Activated CD8-positive, alpha-beta memory T cell treated with anti-CD3 and anti-CD28 coated beads, Interleukin-2, amount 10 ng/mL, durations not matched to agents 7 days and 5 days (primary cell): ENCODE data around the gene EIF5. TPM values are rescaled to one million over a fixed set of nuclear protein-coding genes. Genes with fewer than 3 reads are reported as not detected.

Experiments used
- ATAC-seq: fragments of 150-1000 bp; cut with Tn5 transposase; one replicate; pipeline ENCODE4 v1.10.0; 2021; ENCODE audit warnings: moderate library complexity
- CTCF ChIA-PET: fragments of 350-600 bp; sonication (Branson Sonifier 250); formaldehyde crosslinking; loops from one replicate; lab custom pipeline; 2021; ENCODE audit warnings: antibody characterized with exemption; lab: Charles Lee
- DNase-seq: peaks from one replicate; pipeline ENCODE4 v3.0.0-alpha.2; 2020
- H3K27ac Mint-ChIP-seq: one replicate; pipeline ENCODE4 v1.8.0; 2021; ENCODE audit warnings: mild to moderate bottlenecking, mixed read lengths
- H3K27me3 Mint-ChIP-seq: one replicate; pipeline ENCODE4 v1.8.0; 2021; ENCODE audit warnings: mixed read lengths
- H3K36me3 Mint-ChIP-seq: one replicate; pipeline ENCODE4 v1.8.0; 2021; ENCODE audit warnings: mild to moderate bottlenecking, mixed read lengths
- H3K4me1 Mint-ChIP-seq: one replicate; pipeline ENCODE4 v1.8.0; 2021; ENCODE audit warnings: mixed read lengths
- H3K4me3 Mint-ChIP-seq: one replicate; pipeline ENCODE4 v1.8.0; 2021; ENCODE audit warnings: mild to moderate bottlenecking, moderate library complexity, mixed read lengths
- H3K9me3 Mint-ChIP-seq: one replicate; pipeline ENCODE4 v1.8.0; 2022; ENCODE audit warnings: low read depth, mixed read lengths
- total RNA-seq, 2 experiments: library from RNA; stranded (reverse); gene quantifications; one replicate each; pipeline ENCODE4 v1.2.3, GENCODE V29; 2021

Gene EIF5
- total RNA-seq, 2 experiments from 2014 or later = 187 to 255 TPM

GRCh38 chr14:103374121-103374520 is 40.1 kb downstream of the EIF5 start:
- Mint-ChIP-seq H3K36me3 (no peaks in the 10 kb centered on the region), H3K4me1 (peaks cover 9% of the 10 kb centered on the region), H3K9me3 (no peaks in the 10 kb centered on the region), H3K27me3 (peaks cover 14% of the 10 kb centered on the region), H3K27ac (no peak overlapping the region), H3K4me3 (no peak overlapping the region)
- CTCF ChIA-PET = interaction anchor here (1.0 to 2.3 kb wide), 2 partner anchors 17 to 20 kb away, joined by 3 to 7 read pairs; no protein-coding TSS in a partner anchor
- ATAC-seq = no peak
- DNase-seq = no peak

GRCh38 chr14:103377522-103378037 is 43.5 kb downstream of the EIF5 start:
- Mint-ChIP-seq H3K27me3 (peaks cover 19% of the 10 kb centered on the region), H3K27ac (no peak overlapping the region), H3K4me3 (no peak overlapping the region), H3K4me1 (peaks cover 15% of the 10 kb centered on the region), H3K9me3 (no peaks in the 10 kb centered on the region), H3K36me3 (no peaks in the 10 kb centered on the region)
- DNase-seq = no peak
- ATAC-seq = no peak
- CTCF ChIA-PET = interaction anchor here (2.6 to 6.8 kb wide), 2 partner anchors 8 to 15 kb away, joined by 5 to 68 read pairs; no protein-coding TSS in a partner anchor

- no peaks in the 10 kb centered on the region for H3K9me3 Mint-ChIP-seq
- CTCF ChIA-PET = interaction anchor here (2.6 to 6.8 kb wide), 2 partner anchors 8 to 14 kb away, joined by 5 to 68 read pairs; no protein-coding TSS in a partner anchor
- H3K4me3 Mint-ChIP-seq = no peak overlapping the region
- peaks cover 17% of the 10 kb centered on the region for H3K4me1 Mint-ChIP-seq
- DNase-seq = no peak
- no peaks in the 10 kb centered on the region for H3K36me3 Mint-ChIP-seq
- peaks cover 19% of the 10 kb centered on the region for H3K27me3 Mint-ChIP-seq
- H3K27ac Mint-ChIP-seq = no peak overlapping the region
- no peak for ATAC-seq
Observed at GRCh38 chr14:103378038-103378854, 44.2 kb downstream of the EIF5 start.

GRCh38 chr14:103380719-103381377 is 46.8 kb downstream of the EIF5 start:
- no peaks in the 10 kb centered on the region for H3K9me3 Mint-ChIP-seq
- peaks cover 12% of the 10 kb centered on the region for H3K27me3 Mint-ChIP-seq
- H3K36me3 Mint-ChIP-seq = peaks cover under 1% of the 10 kb centered on the region
- ATAC-seq (no peak), DNase-seq (no peak)
- no peak overlapping the region for H3K4me3 Mint-ChIP-seq
- CTCF ChIA-PET = interaction anchor here (1.2 to 6.8 kb wide), 2 partner anchors 11 to 24 kb away, joined by 5 to 68 read pairs; no protein-coding TSS in a partner anchor
- H3K4me1 Mint-ChIP-seq = peaks cover 17% of the 10 kb centered on the region
- no peak overlapping the region for H3K27ac Mint-ChIP-seq

GRCh38 chr14:103382376-103382775 is 48.3 kb downstream of the EIF5 start:
- no peak overlapping the region for H3K4me3 Mint-ChIP-seq
- peaks cover 23% of the 10 kb centered on the region for H3K4me1 Mint-ChIP-seq
- CTCF ChIA-PET = interaction anchor here (6.8 kb wide), 1 partner anchor 10 kb away, joined by 68 read pairs; no protein-coding TSS in a partner anchor
- H3K36me3 Mint-ChIP-seq = peaks cover 5% of the 10 kb centered on the region
- DNase-seq = no peak
- H3K9me3 Mint-ChIP-seq = no peaks in the 10 kb centered on the region
- no peak for ATAC-seq
- no peak overlapping the region for H3K27ac Mint-ChIP-seq
- peaks cover 12% of the 10 kb centered on the region for H3K27me3 Mint-ChIP-seq

- Mint-ChIP-seq H3K27ac (peak overlapping the region; percentile 90), H3K4me1 (peaks cover 40% of the 10 kb centered on the region), H3K4me3 (peak overlapping the region; percentile 86), H3K27me3 (peaks cover 7% of the 10 kb centered on the region), H3K9me3 (no peaks in the 10 kb centered on the region), H3K36me3 (peaks cover 9% of the 10 kb centered on the region)
- CTCF ChIA-PET = interaction anchor here (1.5 to 1.6 kb wide), 3 partner anchors 8 to 27 kb away, joined by 3 to 4 read pairs (median 4); no protein-coding TSS in a partner anchor
- DNase-seq (no peak), ATAC-seq (no peak)
Observed at GRCh38 chr14:103384450-103385151, 50.6 kb downstream of the EIF5 start.

- ATAC-seq = peak; percentile 96
- H3K4me1 Mint-ChIP-seq = peaks cover 43% of the 10 kb centered on the region
- peak within 1 kb of the TSS; percentile 90 for H3K4me3 Mint-ChIP-seq
- H3K27ac Mint-ChIP-seq = peak within 1 kb of the TSS; percentile 92
- no peaks in the 10 kb centered on the region for H3K9me3 Mint-ChIP-seq
- peaks cover 7% of the 10 kb centered on the region for H3K27me3 Mint-ChIP-seq
- CTCF ChIA-PET = interaction anchor here (1.5 to 1.6 kb wide), 2 partner anchors 8 to 9 kb away, joined by 3 to 4 read pairs; no protein-coding TSS in a partner anchor
- DNase-seq = peak; percentile 97
- peaks cover 9% of the 10 kb centered on the region for H3K36me3 Mint-ChIP-seq
Observed at GRCh38 chr14:103385152-103385928, 51.3 kb downstream of the EIF5 start, which contains the start of gene MARK3. TSS of gene MARK3 (plus strand) at chr14:103385415. CDS start at chr14:103386030, 615 bp downstream.

GRCh38 chr14:103385929-103386712 is 52.1 kb downstream of the EIF5 start:
- Mint-ChIP-seq H3K4me1 (peaks cover 49% of the 10 kb centered on the region), H3K27ac (peak overlapping the region; percentile 92), H3K4me3 (peak overlapping the region; percentile 90), H3K36me3 (peaks cover 9% of the 10 kb centered on the region), H3K27me3 (peaks cover 3% of the 10 kb centered on the region), H3K9me3 (no peaks in the 10 kb centered on the region)
- DNase-seq = peak; percentile 69
- no peak for ATAC-seq
- CTCF ChIA-PET = interaction anchor here (0.9 to 1.5 kb wide), 2 partner anchors 7 to 10 kb away, joined by 3 to 4 read pairs; no protein-coding TSS in a partner anchor

GRCh38 chr14:103386713-103387329 is 52.8 kb downstream of the EIF5 start:
- Mint-ChIP-seq H3K4me1 (peaks cover 49% of the 10 kb centered on the region), H3K27ac (peak overlapping the region; percentile 92), H3K27me3 (no peaks in the 10 kb centered on the region), H3K36me3 (peaks cover 9% of the 10 kb centered on the region), H3K4me3 (peak overlapping the region; percentile 90), H3K9me3 (no peaks in the 10 kb centered on the region)
- DNase-seq (no peak), ATAC-seq (no peak)
- CTCF ChIA-PET = interaction anchor here (0.9 kb wide), 1 partner anchor 9 kb away, joined by 3 read pairs; no protein-coding TSS in a partner anchor

GRCh38 chr14:103388664-103389063 is 54.6 kb downstream of the EIF5 start:
- ATAC-seq (no peak), DNase-seq (no peak)
- Mint-ChIP-seq H3K27me3 (no peaks in the 10 kb centered on the region), H3K4me1 (peaks cover 47% of the 10 kb centered on the region), H3K36me3 (peaks cover 9% of the 10 kb centered on the region), H3K4me3 (peak overlapping the region; percentile 69), H3K9me3 (no peaks in the 10 kb centered on the region), H3K27ac (peak overlapping the region; percentile 74)
- CTCF ChIA-PET = no interaction called here

GRCh38 chr14:103390605-103391004 is 56.6 kb downstream of the EIF5 start:
- H3K9me3 Mint-ChIP-seq = no peaks in the 10 kb centered on the region
- peaks cover 9% of the 10 kb centered on the region for H3K36me3 Mint-ChIP-seq
- no peak for ATAC-seq
- peak overlapping the region; percentile 46 for H3K27ac Mint-ChIP-seq
- no peaks in the 10 kb centered on the region for H3K27me3 Mint-ChIP-seq
- H3K4me1 Mint-ChIP-seq = peaks cover 59% of the 10 kb centered on the region
- CTCF ChIA-PET = interaction anchor here (0.5 to 5.3 kb wide), 27 partner anchors 10 to 138 kb away, joined by 3 to 68 read pairs (median 5); partner anchors contain the start of genes EIF5 and TRMT61A
- no peak for DNase-seq
- no peak overlapping the region for H3K4me3 Mint-ChIP-seq
